IMR-90 (cell line): ENCODE data around the gene LAIR2. TPM values are rescaled to one million over a fixed set of nuclear protein-coding genes. Genes with fewer than 3 reads are reported as not detected.

ENCODE experiments used
- ATAC-seq: fragments of 200-7000 bp; cut with Tn5 transposase; 2 replicates; pipeline ENCODE4 v1.9.1; 2020; ENCODE audit warnings: low read depth, mild to moderate bottlenecking, moderate library complexity
- BruUV-seq: library from RNA; stranded (reverse); fragments of 400-500 nt; replicated peaks from 2 replicates; lab custom pipeline; 2021; lab: Mats Ljungman, UMichigan
- CTCF ChIA-PET: fragments of 300-600 bp; formaldehyde crosslinking; extraction: SDS; loops from one replicate; lab custom pipeline; 2021; ENCODE audit warnings: antibody characterized with exemption; lab: Yijun Ruan, JAX
- POLR2A ChIA-PET: fragments of 300-600 bp; sonication (Branson Sonifier 250); formaldehyde crosslinking; loops from one replicate; lab custom pipeline; 2022; ENCODE audit warnings: antibody characterized with exemption; ENCODE audit not compliant: unreplicated experiment; lab: Charles Lee
- DNase-seq: peaks from one replicate; pipeline ENCODE4 v3.0.0; 2013
- H2AFZ ChIP-seq: replicated peaks from 2 replicates; pipeline ENCODE3; 2013; ENCODE audit warnings: low read length, mild to moderate bottlenecking; ENCODE audit not compliant: poor library complexity
- H2AK5ac ChIP-seq: 2 replicates; pipeline ENCODE4 v1.6.1; 2013; ENCODE audit warnings: low read depth, low read length, inconsistent platforms
- H2AK9ac ChIP-seq: replicated peaks from 2 replicates; pipeline ENCODE3; 2013; ENCODE audit warnings: mild to moderate bottlenecking, low read depth, low read length, moderate library complexity; ENCODE audit not compliant: poor library complexity
- H2BK120ac ChIP-seq: 2 replicates; pipeline ENCODE4 v1.6.1; 2013; ENCODE audit warnings: low read depth, low read length, inconsistent platforms
- H2BK15ac ChIP-seq: 3 replicates; pipeline ENCODE4 v1.6.1; 2013; ENCODE audit warnings: low read depth, low read length, inconsistent platforms
- H2BK20ac ChIP-seq: 2 replicates; pipeline ENCODE4 v1.6.1; 2013; ENCODE audit warnings: low read depth, mild to moderate bottlenecking, inconsistent platforms, low read length, moderate library complexity
- H2BK5ac ChIP-seq: 2 replicates; pipeline ENCODE4 v1.6.1; 2013; ENCODE audit warnings: mild to moderate bottlenecking, low read depth, low read length, inconsistent platforms; ENCODE audit not compliant: poor library complexity, severe bottlenecking
- H3K14ac ChIP-seq: replicated peaks from 2 replicates; pipeline ENCODE4 v1.6.1; 2013; ENCODE audit warnings: low read depth, low read length, inconsistent platforms
- H3K18ac ChIP-seq: 2 replicates; pipeline ENCODE4 v1.6.1; 2013; ENCODE audit warnings: low read depth, low read length, control low read depth
- H3K23ac ChIP-seq: 2 replicates; pipeline ENCODE4 v1.6.1; 2013; ENCODE audit warnings: low read depth, low read length, inconsistent platforms
- H3K27ac ChIP-seq: 2 replicates; pipeline ENCODE4 v1.5.1; 2013; ENCODE audit warnings: mild to moderate bottlenecking, control low read depth, low read length; ENCODE audit not compliant: insufficient read depth
- H3K27me3 ChIP-seq: 2 replicates; pipeline ENCODE4 v1.6.1; 2013; ENCODE audit warnings: low read length; ENCODE audit not compliant: control insufficient read depth, insufficient read depth
- H3K36me3 ChIP-seq: 2 replicates; pipeline ENCODE4 v1.6.1; 2013; ENCODE audit warnings: low read length, mixed read lengths; ENCODE audit not compliant: control insufficient read depth, insufficient read depth
- H3K4ac ChIP-seq: 2 replicates; pipeline ENCODE4 v1.6.1; 2013; ENCODE audit warnings: low read depth, low read length, inconsistent platforms
- H3K4me1 ChIP-seq: 2 replicates; pipeline ENCODE4 v1.6.1; 2013; ENCODE audit warnings: low read length, mixed read lengths; ENCODE audit not compliant: control insufficient read depth, insufficient read depth
- H3K4me2 ChIP-seq: 2 replicates; pipeline ENCODE4 v1.6.1; 2013; ENCODE audit warnings: low read depth, mild to moderate bottlenecking, control low read depth, low read length, moderate library complexity
- H3K4me3 ChIP-seq: 2 replicates; pipeline ENCODE4 v1.5.1; 2013; ENCODE audit warnings: low read depth, mild to moderate bottlenecking, control low read depth, low read length, moderate library complexity; ENCODE audit not compliant: insufficient read depth
- H3K56ac ChIP-seq: 2 replicates; pipeline ENCODE4 v1.6.1; 2013; ENCODE audit warnings: low read length, inconsistent platforms; ENCODE audit not compliant: insufficient read depth; ENCODE audit errors: extremely low read depth
- H3K79me1 ChIP-seq, 2 experiments: 2 replicates each; pipeline ENCODE4 v1.6.1; 2013; ENCODE audit warnings: low read length in 2 of 2, inconsistent platforms in 1 of 2, low read depth in 1 of 2
- H3K9ac ChIP-seq: 2 replicates; pipeline ENCODE4 v1.6.1; 2013; ENCODE audit warnings: low read depth, low read length, control low read depth
- H3K9me1 ChIP-seq: 2 replicates; pipeline ENCODE4 v1.6.1; 2013; ENCODE audit warnings: low read length, inconsistent platforms; ENCODE audit not compliant: insufficient read depth
- H3K9me3 ChIP-seq: 2 replicates; pipeline ENCODE4 v1.6.1; 2013; ENCODE audit warnings: low read length; ENCODE audit not compliant: control insufficient read depth, insufficient read depth
- H4K20me1 ChIP-seq: 2 replicates; pipeline ENCODE4 v1.6.1; 2013; ENCODE audit warnings: low read length, inconsistent platforms; ENCODE audit not compliant: insufficient read depth
- H4K5ac ChIP-seq: 2 replicates; pipeline ENCODE4 v1.6.1; 2013; ENCODE audit warnings: mild to moderate bottlenecking, low read depth, low read length, control low read depth
- H4K8ac ChIP-seq, 2 experiments: 2 replicates each; pipeline ENCODE4 v1.6.1; 2013; ENCODE audit warnings: low read depth in 2 of 2, low read length in 2 of 2, control low read depth in 1 of 2, inconsistent platforms in 1 of 2
- H4K91ac ChIP-seq: 2 replicates; pipeline ENCODE4 v1.6.1; 2013; ENCODE audit warnings: low read depth, low read length, inconsistent platforms; ENCODE audit not compliant: insufficient read depth
- CEBPB ChIP-seq: IDR thresholded peaks from 2 replicates; pipeline ENCODE4 v1.6.1; 2012; ENCODE audit warnings: low read depth, low read length, improper control_type of control experiment
- CTCF ChIP-seq: conservative IDR thresholded peaks from 2 replicates; pipeline ENCODE4 v1.5.1; 2012; ENCODE audit warnings: mild to moderate bottlenecking, low read depth, low read length, improper control_type of control experiment
- ELK1 ChIP-seq: fragments of 150-350 bp; IDR thresholded peaks from 2 replicates; pipeline ENCODE4 v1.6.1; 2016; ENCODE audit warnings: low read depth, mild to moderate bottlenecking, low read length, moderate library complexity, borderline replicate concordance
- FOS ChIP-seq: fragments of 150-350 bp; IDR thresholded peaks from 2 replicates; pipeline ENCODE4 v1.6.1; 2016; ENCODE audit warnings: low read depth, low read length
- MAFK ChIP-seq: IDR thresholded peaks from 2 replicates; pipeline ENCODE4 v1.6.1; 2012; ENCODE audit warnings: low read depth, low read length, improper control_type of control experiment
- MAZ ChIP-seq: IDR thresholded peaks from 2 replicates; pipeline ENCODE4 v1.6.1; 2012; ENCODE audit warnings: low read depth, mild to moderate bottlenecking, low read length, improper control_type of control experiment, moderate library complexity, borderline replicate concordance
- MXI1 ChIP-seq: IDR thresholded peaks from 2 replicates; pipeline ENCODE4 v1.6.1; 2012; ENCODE audit warnings: low read depth, mild to moderate bottlenecking, low read length, moderate library complexity, borderline replicate concordance
- NFE2L2 ChIP-seq: fragments of 150-350 bp; IDR thresholded peaks from 2 replicates; pipeline ENCODE4 v1.6.1; 2016; ENCODE audit warnings: low read depth, mild to moderate bottlenecking, low read length
- POLR2A ChIP-seq: IDR thresholded peaks from 2 replicates; pipeline ENCODE4 v1.6.1; 2012; ENCODE audit warnings: mild to moderate bottlenecking, low read depth, low read length
- RCOR1 ChIP-seq: IDR thresholded peaks from 2 replicates; pipeline ENCODE4 v1.6.1; 2012; ENCODE audit warnings: mild to moderate bottlenecking, low read length, improper control_type of control experiment; ENCODE audit not compliant: insufficient replicate concordance
- RFX5 ChIP-seq: IDR thresholded peaks from 2 replicates; pipeline ENCODE4 v1.8.0; 2012; ENCODE audit warnings: low read depth, mild to moderate bottlenecking, low read length, moderate library complexity
- SMC3 ChIP-seq: fragments of 150-350 bp; IDR thresholded peaks from 2 replicates; pipeline ENCODE4 v1.6.1; 2016; ENCODE audit warnings: low read depth, mild to moderate bottlenecking, antibody characterized with exemption, low read length, moderate library complexity
- WGBS, 2 experiments: methylation state at CpG; one replicate each; pipeline versions ENCODE4 v1.1.5 to v1.1.7; 2013; ENCODE audit warnings: missing lambda C conversion rate in 2 of 2; ENCODE audit not compliant: insufficient read length in 1 of 2; ENCODE audit errors: extremely low coverage in 2 of 2; 5-methylcytosine and 5-hydroxymethylcytosine counted together
- dilution Hi-C: fragments of 300-500 bp; cut with HindIII; formaldehyde crosslinking; loops from one replicate; pipeline ENCODE4 v1.14.3; 2018; ENCODE audit warnings: low sequenced_read_pairs; ENCODE audit not compliant: unreplicated experiment
- in situ Hi-C: fragments of 300-500 bp; cut with MboI; formaldehyde crosslinking; loops from 3 replicates; pipeline ENCODE4 v1.14.3; 2019; ENCODE audit warnings: low sequenced_read_pairs, inconsistent platforms, mixed read lengths
- intact Hi-C: fragments of 100-400 bp; cut with micrococcal nuclease; formaldehyde crosslinking; loops from 2 replicates; pipeline ENCODE4 v1.10.0; 2022
- polyA plus RNA-seq, 3 experiments: library from polyadenylated mRNA; depleted of rRNA; stranded (reverse); fragments of >200 nt; gene quantifications; 2 replicates each; pipeline ENCODE4 v1.2.3, GENCODE V29; 2012; ENCODE audit warnings: low replicate concordance in 1 of 3
- total RNA-seq: library from RNA; depleted of rRNA; stranded (reverse); fragments of >200 nt; gene quantifications from 2 replicates; pipeline ENCODE4 v1.2.3, GENCODE V29; 2012

The LAIR2 gene
- total and polyA plus RNA-seq, 2 of the 4 experiments (the other 2 are of a cell fraction) = not detected

- no peak overlapping the region for H4K8ac ChIP-seq
- DNase-seq (no peak), ATAC-seq (no peak)
- H3K4ac ChIP-seq = no peak overlapping the region
- peaks cover 86% of the 10 kb centered on the region for H4K20me1 ChIP-seq
- TF ChIP-seq FOS = no peak
- TF ChIP-seq NFE2L2 = no peak
- no peak for TF ChIP-seq MAZ
- TF ChIP-seq CTCF = no peak
- no peak for TF ChIP-seq CEBPB
- TF ChIP-seq SMC3 = no peak
- TF ChIP-seq RFX5 = no peak
- TF ChIP-seq POLR2A = no peak
- no peak for TF ChIP-seq RCOR1
- TF ChIP-seq MAFK = no peak
- no peak for TF ChIP-seq MXI1
- no peak for TF ChIP-seq ELK1
- POLR2A ChIA-PET = no interaction called here
- H4K91ac ChIP-seq = no peak overlapping the region
- no peak overlapping the region for H2BK120ac ChIP-seq
- H3K27ac ChIP-seq = no peak overlapping the region
- H3K9me1 ChIP-seq = peaks cover 12% of the 10 kb centered on the region; the same call in 1 of the 2 replicates
- H3K23ac ChIP-seq = no peak overlapping the region
- no peak overlapping the region for H2BK5ac ChIP-seq
- H4K5ac ChIP-seq = no peak overlapping the region
- H3K9ac ChIP-seq = no peak overlapping the region
- H3K9me3 ChIP-seq = no peaks in the 10 kb centered on the region
- H3K56ac ChIP-seq = no peak overlapping the region
- in situ Hi-C loops = loop anchor here (10.0 to 25.0 kb wide), 6 partner anchors 249 to 1683 kb away; partner anchors contain the start of genes NAT14, NDUFA3, OSCAR and PRPF31
- no peak overlapping the region for H3K14ac ChIP-seq
- no peak overlapping the region for H2AK9ac ChIP-seq
- H3K27me3 ChIP-seq = no peaks in the 10 kb centered on the region
- peaks cover 16 to 66% of the 10 kb centered on the region in 2 experiments for H3K79me1 ChIP-seq
- CTCF ChIA-PET = no interaction called here
- H3K18ac ChIP-seq = no peak overlapping the region
- no peak overlapping the region for H3K4me3 ChIP-seq
- H3K4me1 ChIP-seq = peaks cover 6% of the 10 kb centered on the region
- no peak overlapping the region for H2AFZ ChIP-seq
- H2BK15ac ChIP-seq = no peak overlapping the region
- intact Hi-C loops = no loop called here
- dilution Hi-C loops = no loop called here
- no peak overlapping the region for H2AK5ac ChIP-seq
- no peak overlapping the region for H3K4me2 ChIP-seq
- 100% methylated on average over 7 of the region's 31 CpGs; no CpG with 5 or more reads in 1 of the 2 experiments for WGBS, 2 experiments
- BruUV-seq = no TSS peak
- no peak overlapping the region for H2BK20ac ChIP-seq
- H3K36me3 ChIP-seq = peaks cover 81% of the 10 kb centered on the region
Observed at GRCh38 chr19:54453921-54454780, 48.5 kb upstream of the LAIR2 start.
